ENCODE data around the gene ABCC6.
"Not testable (repeated sequence)": the region's sequence is repeated elsewhere in the genome, so short reads cannot be mapped to it uniquely, and the experiment has no call there.

The ABCC6 gene

GRCh38 chr16:16249621-16250330 is 26.5 kb upstream of the ABCC6 start:
- H2AFZ ChIP-seq (ENCODE audit: low read length); H3K79me1 ChIP-seq (ENCODE audit: low read depth, low read length); H2AK5ac ChIP-seq (ENCODE audit: low read depth, low read length); H3K27ac ChIP-seq (replicated peaks; ENCODE audit: low read length); DNase-seq (ENCODE audit: low spot score); H3K23ac ChIP-seq (ENCODE audit: low read depth, low read length, poor library complexity); H4K91ac ChIP-seq (ENCODE audit: low read depth, low read length, poor library complexity); H3K9me3 ChIP-seq (replicated peaks in 1 of 2; ENCODE audit: control insufficient read depth in 2 of 2, insufficient read depth in 1 of 2, low read depth in 1 of 2, low read length in 2 of 2); H4K8ac ChIP-seq (ENCODE audit: low read depth, low read length); H3K18ac ChIP-seq (ENCODE audit: low read length); H2BK120ac ChIP-seq (ENCODE audit: low read depth, low read length); H3K36me3 ChIP-seq (replicated peaks in 1 of 2; ENCODE audit: control insufficient read depth in 2 of 2, insufficient read depth in 2 of 2, low read length in 2 of 2); H3K4me1 ChIP-seq (ENCODE audit: control insufficient read depth in 2 of 2, insufficient read depth in 1 of 2, low read depth in 1 of 2, low read length in 2 of 2); H3K4me3 ChIP-seq (ENCODE audit: low read length in 2 of 2); H3K9ac ChIP-seq (ENCODE audit: low read depth, low read length, poor library complexity); H2BK12ac ChIP-seq (ENCODE audit: low read length); H3K4ac ChIP-seq (ENCODE audit: low read length); H3K4me2 ChIP-seq (ENCODE audit: insufficient read depth, low read length, poor library complexity, severe bottlenecking); H3K14ac ChIP-seq (ENCODE audit: low read length); H3K27me3 ChIP-seq (ENCODE audit: control insufficient read depth in 3 of 3, insufficient read depth in 3 of 3, low read depth in 1 of 3, low read length in 3 of 3); H2BK15ac ChIP-seq (ENCODE audit: low read length); H2BK5ac ChIP-seq (ENCODE audit: low read length): not testable (repeated sequence)
- no CpG with 5 or more reads among the region's 7 CpGs for WGBS, 2 donors (ENCODE audit: extremely low coverage in 2 of 2, insufficient read length in 2 of 2, insufficient replicate concordance in 1 of 2)

- not testable (repeated sequence) for H3K23ac ChIP-seq (ENCODE audit: low read depth, low read length, poor library complexity); H3K18ac ChIP-seq (ENCODE audit: low read length); H3K9ac ChIP-seq (ENCODE audit: low read depth, low read length, poor library complexity); H2AFZ ChIP-seq (ENCODE audit: low read length); H3K27ac ChIP-seq (replicated peaks; ENCODE audit: low read length); H3K14ac ChIP-seq (ENCODE audit: low read length); H2BK12ac ChIP-seq (ENCODE audit: low read length); H3K9me3 ChIP-seq (replicated peaks in 1 of 2; ENCODE audit: control insufficient read depth in 2 of 2, insufficient read depth in 1 of 2, low read depth in 1 of 2, low read length in 2 of 2); H2AK5ac ChIP-seq (ENCODE audit: low read depth, low read length); DNase-seq (ENCODE audit: low spot score); H4K8ac ChIP-seq (ENCODE audit: low read depth, low read length); H2BK5ac ChIP-seq (ENCODE audit: low read length); H3K4ac ChIP-seq (ENCODE audit: low read length); H2BK15ac ChIP-seq (ENCODE audit: low read length); H3K4me3 ChIP-seq (ENCODE audit: low read length in 2 of 2); H2BK120ac ChIP-seq (ENCODE audit: low read depth, low read length); H4K91ac ChIP-seq (ENCODE audit: low read depth, low read length, poor library complexity); H3K27me3 ChIP-seq (ENCODE audit: control insufficient read depth in 3 of 3, insufficient read depth in 3 of 3, low read depth in 1 of 3, low read length in 3 of 3); H3K4me2 ChIP-seq (ENCODE audit: insufficient read depth, low read length, poor library complexity, severe bottlenecking); H3K4me1 ChIP-seq (ENCODE audit: control insufficient read depth in 2 of 2, insufficient read depth in 1 of 2, low read depth in 1 of 2, low read length in 2 of 2); H3K36me3 ChIP-seq (replicated peaks in 1 of 2; ENCODE audit: control insufficient read depth in 2 of 2, insufficient read depth in 2 of 2, low read length in 2 of 2); H3K79me1 ChIP-seq (ENCODE audit: low read depth, low read length)
- WGBS, 2 donors (ENCODE audit: extremely low coverage in 2 of 2, insufficient read length in 2 of 2, insufficient replicate concordance in 1 of 2): no CpG with 5 or more reads among the region's 3 CpGs
Observed at GRCh38 chr16:16247439-16247838, 24.1 kb upstream of the ABCC6 start.

- H3K4ac ChIP-seq (ENCODE audit: low read length); H2AK5ac ChIP-seq (ENCODE audit: low read depth, low read length); H3K9ac ChIP-seq (ENCODE audit: low read depth, low read length, poor library complexity); H4K91ac ChIP-seq (ENCODE audit: low read depth, low read length, poor library complexity); H3K4me2 ChIP-seq (ENCODE audit: insufficient read depth, low read length, poor library complexity, severe bottlenecking); H3K14ac ChIP-seq (ENCODE audit: low read length); H2BK120ac ChIP-seq (ENCODE audit: low read depth, low read length); H3K18ac ChIP-seq (ENCODE audit: low read length); H3K9me3 ChIP-seq (replicated peaks in 1 of 2; ENCODE audit: control insufficient read depth in 2 of 2, insufficient read depth in 1 of 2, low read depth in 1 of 2, low read length in 2 of 2); DNase-seq (ENCODE audit: low spot score); H3K23ac ChIP-seq (ENCODE audit: low read depth, low read length, poor library complexity); H2AFZ ChIP-seq (ENCODE audit: low read length); H3K27me3 ChIP-seq (ENCODE audit: control insufficient read depth in 3 of 3, insufficient read depth in 3 of 3, low read depth in 1 of 3, low read length in 3 of 3); H3K4me1 ChIP-seq (ENCODE audit: control insufficient read depth in 2 of 2, insufficient read depth in 1 of 2, low read depth in 1 of 2, low read length in 2 of 2); H3K4me3 ChIP-seq (ENCODE audit: low read length in 2 of 2); H2BK12ac ChIP-seq (ENCODE audit: low read length); H4K8ac ChIP-seq (ENCODE audit: low read depth, low read length); H3K79me1 ChIP-seq (ENCODE audit: low read depth, low read length); H2BK5ac ChIP-seq (ENCODE audit: low read length); H3K36me3 ChIP-seq (replicated peaks in 1 of 2; ENCODE audit: control insufficient read depth in 2 of 2, insufficient read depth in 2 of 2, low read length in 2 of 2); H3K27ac ChIP-seq (replicated peaks; ENCODE audit: low read length); H2BK15ac ChIP-seq (ENCODE audit: low read length): not testable (repeated sequence)
- WGBS, 2 donors (ENCODE audit: extremely low coverage in 2 of 2, insufficient read length in 2 of 2, insufficient replicate concordance in 1 of 2): no CpG with 5 or more reads among the region's 8 CpGs
Observed at GRCh38 chr16:16246578-16247262, 23.4 kb upstream of the ABCC6 start.

GRCh38 chr16:16243886-16244285 is 20.6 kb upstream of the ABCC6 start:
- not testable (repeated sequence) for H3K4ac ChIP-seq (ENCODE audit: low read length); H2BK5ac ChIP-seq (ENCODE audit: low read length); H3K18ac ChIP-seq (ENCODE audit: low read length); H3K4me3 ChIP-seq (ENCODE audit: low read length in 2 of 2); H3K27ac ChIP-seq (replicated peaks; ENCODE audit: low read length); H3K23ac ChIP-seq (ENCODE audit: low read depth, low read length, poor library complexity); H3K27me3 ChIP-seq (ENCODE audit: control insufficient read depth in 3 of 3, insufficient read depth in 3 of 3, low read depth in 1 of 3, low read length in 3 of 3); H2BK120ac ChIP-seq (ENCODE audit: low read depth, low read length); H3K14ac ChIP-seq (ENCODE audit: low read length); H3K4me2 ChIP-seq (ENCODE audit: insufficient read depth, low read length, poor library complexity, severe bottlenecking); H4K8ac ChIP-seq (ENCODE audit: low read depth, low read length); DNase-seq (ENCODE audit: low spot score); H4K91ac ChIP-seq (ENCODE audit: low read depth, low read length, poor library complexity); H3K9ac ChIP-seq (ENCODE audit: low read depth, low read length, poor library complexity); H3K36me3 ChIP-seq (replicated peaks in 1 of 2; ENCODE audit: control insufficient read depth in 2 of 2, insufficient read depth in 2 of 2, low read length in 2 of 2); H3K4me1 ChIP-seq (ENCODE audit: control insufficient read depth in 2 of 2, insufficient read depth in 1 of 2, low read depth in 1 of 2, low read length in 2 of 2); H2AK5ac ChIP-seq (ENCODE audit: low read depth, low read length); H2BK12ac ChIP-seq (ENCODE audit: low read length); H3K79me1 ChIP-seq (ENCODE audit: low read depth, low read length); H2BK15ac ChIP-seq (ENCODE audit: low read length); H3K9me3 ChIP-seq (replicated peaks in 1 of 2; ENCODE audit: control insufficient read depth in 2 of 2, insufficient read depth in 1 of 2, low read depth in 1 of 2, low read length in 2 of 2); H2AFZ ChIP-seq (ENCODE audit: low read length)
- WGBS, 2 donors (ENCODE audit: extremely low coverage in 2 of 2, insufficient read length in 2 of 2, insufficient replicate concordance in 1 of 2): no CpG with 5 or more reads among the region's 11 CpGs
